Trophoblast cell (in vitro differentiated cells and primary cell): ENCODE data around the gene PALMD.
A peak's percentile ranks its signal among the peaks of the same experiment; 100 is the strongest.

Experiments used
- DNase-seq, 2 donors: peaks; one replicate each; pipeline ENCODE4 v3.0.0-alpha.2; 2016
- H2AFZ ChIP-seq: 2 replicates; pipeline ENCODE4 v1.6.1; 2013; ENCODE audit warnings: low read length, moderate library complexity, mild to moderate bottlenecking; ENCODE audit not compliant: insufficient read depth, poor library complexity
- H2AK5ac ChIP-seq: 2 replicates; pipeline ENCODE4 v1.6.1; 2013; ENCODE audit warnings: mild to moderate bottlenecking, low read length
- H2BK120ac ChIP-seq: 2 replicates; pipeline ENCODE4 v1.6.1; 2013; ENCODE audit warnings: low read length, mild to moderate bottlenecking, moderate library complexity; ENCODE audit not compliant: insufficient read depth, poor library complexity
- H2BK12ac ChIP-seq: 2 replicates; pipeline ENCODE4 v1.6.1; 2013; ENCODE audit warnings: mild to moderate bottlenecking, low read length, moderate library complexity
- H2BK5ac ChIP-seq: 2 replicates; pipeline ENCODE4 v1.6.1; 2013; ENCODE audit warnings: low read length, low read depth, moderate library complexity, mild to moderate bottlenecking; ENCODE audit not compliant: poor library complexity
- H3K14ac ChIP-seq: 2 replicates; pipeline ENCODE4 v1.6.1; 2013; ENCODE audit warnings: mild to moderate bottlenecking, low read length
- H3K18ac ChIP-seq: 2 replicates; pipeline ENCODE4 v1.6.1; 2013; ENCODE audit warnings: mild to moderate bottlenecking, low read length
- H3K23ac ChIP-seq: 2 replicates; pipeline ENCODE4 v1.6.1; 2013; ENCODE audit warnings: low read length
- H3K27ac ChIP-seq: 2 replicates; pipeline ENCODE4 v1.5.1; 2013; ENCODE audit warnings: low read depth, mild to moderate bottlenecking, inconsistent platforms, low read length, moderate library complexity
- H3K27me3 ChIP-seq: 2 replicates; pipeline ENCODE4 v1.6.1; 2013; ENCODE audit warnings: inconsistent platforms, mild to moderate bottlenecking, low read length, moderate library complexity; ENCODE audit not compliant: insufficient read depth
- H3K36me3 ChIP-seq, 2 experiments: 1 replicate in 1 of 2; 2 replicates in 1 of 2; pipeline ENCODE4 v1.6.1; 2013; ENCODE audit warnings: low read length in 2 of 2, mild to moderate bottlenecking in 2 of 2, moderate library complexity in 1 of 2; ENCODE audit not compliant: insufficient read depth in 2 of 2, control insufficient read depth in 1 of 2
- H3K4ac ChIP-seq: 2 replicates; pipeline ENCODE4 v1.6.1; 2013; ENCODE audit warnings: low read depth, mild to moderate bottlenecking, low read length, moderate library complexity
- H3K4me1 ChIP-seq, 2 experiments: 1 replicate in 1 of 2; 2 replicates in 1 of 2; pipeline ENCODE4 v1.6.1; 2013; ENCODE audit warnings: low read length in 2 of 2, mild to moderate bottlenecking in 2 of 2, moderate library complexity in 1 of 2; ENCODE audit not compliant: insufficient read depth in 2 of 2, control insufficient read depth in 1 of 2
- H3K4me2 ChIP-seq: 2 replicates; pipeline ENCODE4 v1.6.1; 2013; ENCODE audit warnings: inconsistent platforms, mild to moderate bottlenecking, low read length, moderate library complexity
- H3K4me3 ChIP-seq: 2 replicates; pipeline ENCODE4 v1.5.1; 2013; ENCODE audit warnings: mild to moderate bottlenecking, low read depth, low read length, inconsistent platforms
- H3K79me1 ChIP-seq: one replicate; pipeline ENCODE4 v1.6.1; 2013; ENCODE audit warnings: low read length
- H3K79me2 ChIP-seq: 2 replicates; pipeline ENCODE4 v1.6.1; 2013; ENCODE audit warnings: low read length, mild to moderate bottlenecking; ENCODE audit not compliant: control insufficient read depth, insufficient read depth, poor library complexity
- H3K9ac ChIP-seq: 2 replicates; pipeline ENCODE4 v1.6.1; 2013; ENCODE audit warnings: mild to moderate bottlenecking, low read length
- H3K9me3 ChIP-seq: 2 replicates; pipeline ENCODE4 v1.6.1; 2013; ENCODE audit warnings: low read depth, mild to moderate bottlenecking, control low read depth, inconsistent platforms, low read length; ENCODE audit not compliant: insufficient read depth
- H4K12ac ChIP-seq: 2 replicates; pipeline ENCODE4 v1.6.1; 2013; ENCODE audit warnings: low read depth, mild to moderate bottlenecking, low read length, moderate library complexity
- H4K8ac ChIP-seq: 2 replicates; pipeline ENCODE4 v1.6.1; 2013; ENCODE audit warnings: low read depth, mild to moderate bottlenecking, low read length, moderate library complexity
- H4K91ac ChIP-seq: one replicate; pipeline ENCODE4 v1.6.1; 2013; ENCODE audit warnings: low read depth, mild to moderate bottlenecking, low read length, moderate library complexity
- WGBS: extraction: QIAGEN DNeasy Blood & Tissue Kit; methylation state at CpG from one replicate; pipeline ENCODE4 v1.1.7; 2013; ENCODE audit warnings: missing lambda C conversion rate; ENCODE audit not compliant: insufficient read length, insufficient coverage; ENCODE audit errors: extremely low coverage; 5-methylcytosine and 5-hydroxymethylcytosine counted together

PALMD gene

DNA sequence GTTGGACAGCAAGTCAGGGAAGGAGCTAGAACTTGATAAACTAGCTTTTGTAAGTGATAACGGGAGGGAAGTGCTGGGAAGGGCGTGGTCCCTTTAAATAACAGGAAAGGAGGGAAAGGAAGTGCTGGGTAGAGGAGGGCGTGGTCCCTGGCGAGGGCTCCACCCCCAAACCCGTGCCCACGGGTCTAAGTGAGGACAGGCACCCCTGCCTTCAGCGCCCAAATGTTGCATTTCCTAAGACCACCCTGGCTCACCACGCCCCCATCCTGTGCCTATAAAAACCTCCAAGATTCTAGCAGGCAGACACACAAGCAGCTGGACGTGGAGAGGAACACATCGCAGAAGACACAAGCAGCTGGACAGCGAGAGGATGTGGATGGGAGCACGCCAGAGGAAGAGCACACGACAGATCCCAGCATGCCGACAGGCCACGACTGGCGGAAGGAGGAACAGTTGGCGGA lies 58.5 kb downstream of the PALMD start:
- no CpG with 5 or more reads among the region's 17 CpGs for WGBS
- H2BK5ac ChIP-seq, result no peak overlapping the region
- H3K23ac ChIP-seq, result no peak overlapping the region

DNA sequence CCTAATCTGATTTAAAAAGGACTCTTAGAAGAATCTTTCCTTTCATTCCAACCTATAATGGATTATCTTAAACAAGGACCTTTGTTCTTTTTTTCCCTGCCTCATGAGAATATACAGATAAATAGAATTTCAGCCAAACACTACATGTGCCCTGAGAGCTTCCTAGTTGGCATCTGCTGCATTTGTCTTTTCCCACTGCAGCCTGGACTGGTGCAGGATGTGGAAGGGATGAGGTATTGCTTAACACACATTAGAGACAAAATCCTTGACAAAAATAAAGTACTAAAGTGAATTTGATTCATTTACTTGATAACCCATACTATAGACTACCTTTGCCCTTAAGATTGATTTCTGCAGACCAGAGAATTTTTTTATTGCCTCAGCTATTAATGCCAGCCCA lies 59.5 kb downstream of the PALMD start:
- H2AK5ac ChIP-seq, result no peak overlapping the region
- no peak overlapping the region for H3K4ac ChIP-seq
- H3K27ac ChIP-seq, result no peak overlapping the region
- no peak overlapping the region for H4K8ac ChIP-seq
- H3K79me1 ChIP-seq, result no peaks in the 10 kb centered on the region
- no peak overlapping the region for H2BK5ac ChIP-seq
- no peak overlapping the region for H4K91ac ChIP-seq
- H3K4me1 ChIP-seq, result no peaks in the 10 kb centered on the region
- no peak overlapping the region for H3K9ac ChIP-seq
- peaks cover 0 to 7% of the 10 kb centered on the region in 2 experiments for H3K36me3 ChIP-seq
- H3K4me2 ChIP-seq, result no peak overlapping the region
- no peaks in the 10 kb centered on the region for H3K79me2 ChIP-seq
- no peak overlapping the region for H2AFZ ChIP-seq
- no peaks in the 10 kb centered on the region for H3K27me3 ChIP-seq
- DNase-seq, result no peak
- H3K14ac ChIP-seq, result no peak overlapping the region
- H2BK120ac ChIP-seq, result no peak overlapping the region
- H3K18ac ChIP-seq, result no peak overlapping the region
- H3K9me3 ChIP-seq, result no peaks in the 10 kb centered on the region
- no peak overlapping the region for H3K23ac ChIP-seq
- H4K12ac ChIP-seq, result no peak overlapping the region
- no peak overlapping the region for H2BK12ac ChIP-seq
- H3K4me3 ChIP-seq, result no peak overlapping the region

More for the DNA sequence above, 58.5 kb downstream of the PALMD start:
- Histone ChIP-seq H3K9me3 (no peaks in the 10 kb centered on the region), H3K9ac (no peak overlapping the region), H4K91ac (no peak overlapping the region), H4K12ac (peak overlapping the region; percentile 22), H3K4ac (no peak overlapping the region), H3K4me1 (no peaks in the 10 kb centered on the region), H3K18ac (no peak overlapping the region), H3K79me1 (no peaks in the 10 kb centered on the region), H3K27ac (no peak overlapping the region), H3K27me3 (no peaks in the 10 kb centered on the region), H2AK5ac (no peak overlapping the region), H3K4me3 (no peak overlapping the region), H2AFZ (no peak overlapping the region), H2BK12ac (no peak overlapping the region), H4K8ac (no peak overlapping the region), H3K79me2 (no peaks in the 10 kb centered on the region), H2BK120ac (no peak overlapping the region), H3K14ac (no peak overlapping the region), H3K36me3 (peaks cover 0 to 7% of the 10 kb centered on the region in 2 experiments), H3K4me2 (no peak overlapping the region)
- DNase-seq, result no peak

DNA sequence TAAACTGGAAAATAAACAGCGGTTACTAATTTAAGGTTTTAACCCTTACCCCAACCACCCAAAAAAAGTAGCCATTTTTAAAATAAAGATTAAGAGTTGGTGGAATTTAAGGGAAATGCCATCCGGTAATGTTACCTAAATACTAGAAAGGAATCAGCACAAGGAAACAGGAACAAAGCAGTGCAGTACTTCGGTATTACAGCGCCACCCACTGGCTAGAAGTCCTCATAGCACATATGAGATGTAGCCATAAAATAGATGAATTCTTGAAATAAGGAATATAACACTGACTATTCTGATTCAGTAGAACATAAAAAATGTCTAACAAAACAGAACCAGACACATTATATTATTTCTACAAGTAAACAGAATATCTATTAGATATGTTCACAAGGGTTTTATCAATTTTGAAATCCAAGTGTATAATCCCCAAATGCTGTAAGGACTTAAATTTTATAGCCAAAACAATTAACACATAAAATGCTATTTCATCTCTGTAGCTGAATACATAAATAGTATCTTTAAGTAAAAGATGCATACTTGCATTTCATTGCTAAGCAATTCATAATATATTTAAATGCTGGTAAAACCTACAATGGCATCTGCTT lies 61.7 kb downstream of the PALMD start:
- Histone ChIP-seq H3K14ac (no peak overlapping the region), H4K12ac (no peak overlapping the region), H3K4me2 (no peak overlapping the region), H2BK12ac (no peak overlapping the region), H2BK120ac (no peak overlapping the region), H3K4ac (no peak overlapping the region), H3K9me3 (no peaks in the 10 kb centered on the region), H3K27ac (no peak overlapping the region), H3K23ac (no peak overlapping the region), H3K36me3 (peaks cover 2 to 7% of the 10 kb centered on the region in 2 experiments), H3K9ac (no peak overlapping the region), H3K79me1 (no peaks in the 10 kb centered on the region), H4K91ac (no peak overlapping the region), H3K4me3 (no peak overlapping the region), H3K18ac (no peak overlapping the region), H3K79me2 (no peaks in the 10 kb centered on the region), H3K4me1 (no peaks in the 10 kb centered on the region), H3K27me3 (no peaks in the 10 kb centered on the region), H2AK5ac (no peak overlapping the region), H2BK5ac (no peak overlapping the region), H2AFZ (no peak overlapping the region), H4K8ac (no peak overlapping the region)
- DNase-seq, result peak; percentile 56 to 88
- WGBS, result no CpG with 5 or more reads among the region's 4 CpGs

- Histone ChIP-seq H3K79me1 (no peaks in the 10 kb centered on the region), H3K4me1 (no peaks in the 10 kb centered on the region), H2BK12ac (no peak overlapping the region), H4K8ac (no peak overlapping the region), H3K9ac (no peak overlapping the region), H2AFZ (no peak overlapping the region), H3K27me3 (no peaks in the 10 kb centered on the region), H2BK120ac (no peak overlapping the region), H3K18ac (no peak overlapping the region), H4K91ac (no peak overlapping the region), H2BK5ac (no peak overlapping the region), H3K23ac (no peak overlapping the region), H3K27ac (no peak overlapping the region), H3K14ac (no peak overlapping the region), H3K36me3 (peaks cover 3 to 6% of the 10 kb centered on the region in 2 experiments), H3K79me2 (no peaks in the 10 kb centered on the region), H3K9me3 (no peaks in the 10 kb centered on the region), H3K4me2 (no peak overlapping the region), H3K4me3 (no peak overlapping the region), H3K4ac (no peak overlapping the region), H2AK5ac (no peak overlapping the region), H4K12ac (no peak overlapping the region)
- no peak for DNase-seq
- no CpG with 5 or more reads among the region's 4 CpGs for WGBS
Observed at GRCh38 chr1:99710994-99711393, 65.1 kb downstream of the PALMD start.
